ENCODE measurements around the gene EPHA2.

Gene EPHA2

DNA sequence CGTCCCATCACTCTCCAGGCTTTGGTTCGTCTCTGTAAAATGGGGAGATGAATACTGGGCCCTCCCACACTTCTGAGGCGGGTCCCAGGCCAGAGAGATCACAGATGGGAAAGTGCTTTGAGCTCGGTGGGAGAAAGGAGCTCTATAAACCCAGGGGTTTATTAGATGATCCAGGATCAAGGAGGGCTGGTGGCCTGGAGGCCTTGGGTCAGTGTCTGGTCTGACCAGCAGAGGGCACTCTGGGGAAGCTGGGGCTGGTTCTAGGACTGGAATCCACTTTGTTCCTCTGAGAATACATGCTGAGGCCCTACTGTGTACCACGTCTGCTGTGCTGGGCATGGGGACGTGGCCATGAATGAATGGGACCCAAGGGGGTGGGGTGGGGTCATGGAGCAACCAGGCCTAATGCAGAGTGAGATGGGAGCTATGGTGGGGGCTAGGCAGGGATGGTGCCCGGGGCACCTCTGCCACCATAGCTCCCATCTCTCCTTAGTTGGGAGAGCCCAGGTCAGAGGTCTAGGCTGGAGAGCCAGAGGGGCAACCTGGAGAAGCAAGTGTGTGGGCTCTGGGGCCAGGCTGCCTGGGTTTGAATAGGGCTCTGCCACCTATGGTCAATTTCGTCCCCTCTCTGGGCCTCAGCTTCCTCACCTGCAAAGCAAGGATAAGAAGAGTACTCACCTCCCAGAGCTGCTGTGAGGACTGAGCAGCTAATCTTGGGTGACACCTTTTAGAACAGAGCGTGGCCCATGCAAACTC, 73.4 kb downstream of the EPHA2 start:
- Histone ChIP-seq H3K36me3 (ENCODE audit: insufficient read depth, low read length) (no peaks in the 10 kb centered on the region), H3K4me2 (ENCODE audit: insufficient read depth, low read length) (no peak overlapping the region), H3K79me2 (ENCODE audit: insufficient read depth, low read length) (no peaks in the 10 kb centered on the region), H3K4me3 (ENCODE audit: low read depth in 1 of 2, low read length in 2 of 2) (no peak overlapping the region), H2AFZ (ENCODE audit: low read depth, low read length) (no peak overlapping the region), H3K4me1 (ENCODE audit: insufficient read depth, low read length) (peaks cover 6% of the 10 kb centered on the region), H3K27me3 (ENCODE audit: insufficient read depth, low read length, poor library complexity) (no peaks in the 10 kb centered on the region), H3K9ac (ENCODE audit: low read depth, low read length) (no peak overlapping the region), H4K20me1 (ENCODE audit: insufficient read depth, low read length) (0 out of 2 replicates have a peak, but pooled peaks cover 5% of the 10 kb centered on the region), H3K27ac (ENCODE audit: low read length) (no peak overlapping the region), H3K9me3 (ENCODE audit: insufficient read depth, low read length, severe bottlenecking) (no peaks in the 10 kb centered on the region)
- DNase-seq, result peak; percentile 69
- peak; percentile 68 for ATAC-seq (ENCODE audit: insufficient read depth, low read depth)
- TF ChIP-seq, protein P1, sequence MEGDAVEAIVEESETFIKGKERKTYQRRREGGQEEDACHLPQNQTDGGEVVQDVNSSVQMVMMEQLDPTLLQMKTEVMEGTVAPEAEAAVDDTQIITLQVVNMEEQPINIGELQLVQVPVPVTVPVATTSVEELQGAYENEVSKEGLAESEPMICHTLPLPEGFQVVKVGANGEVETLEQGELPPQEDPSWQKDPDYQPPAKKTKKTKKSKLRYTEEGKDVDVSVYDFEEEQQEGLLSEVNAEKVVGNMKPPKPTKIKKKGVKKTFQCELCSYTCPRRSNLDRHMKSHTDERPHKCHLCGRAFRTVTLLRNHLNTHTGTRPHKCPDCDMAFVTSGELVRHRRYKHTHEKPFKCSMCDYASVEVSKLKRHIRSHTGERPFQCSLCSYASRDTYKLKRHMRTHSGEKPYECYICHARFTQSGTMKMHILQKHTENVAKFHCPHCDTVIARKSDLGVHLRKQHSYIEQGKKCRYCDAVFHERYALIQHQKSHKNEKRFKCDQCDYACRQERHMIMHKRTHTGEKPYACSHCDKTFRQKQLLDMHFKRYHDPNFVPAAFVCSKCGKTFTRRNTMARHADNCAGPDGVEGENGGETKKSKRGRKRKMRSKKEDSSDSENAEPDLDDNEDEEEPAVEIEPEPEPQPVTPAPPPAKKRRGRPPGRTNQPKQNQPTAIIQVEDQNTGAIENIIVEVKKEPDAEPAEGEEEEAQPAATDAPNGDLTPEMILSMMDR (IDR thresholded peaks at IDR 0.05; ENCODE audit: borderline replicate concordance, extremely low read depth, low read length, poor library complexity, severe bottlenecking), result peak; percentile 85
- TF ChIP-seq EZH2 (IDR thresholded peaks at IDR 0.05; ENCODE audit: borderline replicate concordance, low read depth, low read length, severe bottlenecking), result no peak

DNA sequence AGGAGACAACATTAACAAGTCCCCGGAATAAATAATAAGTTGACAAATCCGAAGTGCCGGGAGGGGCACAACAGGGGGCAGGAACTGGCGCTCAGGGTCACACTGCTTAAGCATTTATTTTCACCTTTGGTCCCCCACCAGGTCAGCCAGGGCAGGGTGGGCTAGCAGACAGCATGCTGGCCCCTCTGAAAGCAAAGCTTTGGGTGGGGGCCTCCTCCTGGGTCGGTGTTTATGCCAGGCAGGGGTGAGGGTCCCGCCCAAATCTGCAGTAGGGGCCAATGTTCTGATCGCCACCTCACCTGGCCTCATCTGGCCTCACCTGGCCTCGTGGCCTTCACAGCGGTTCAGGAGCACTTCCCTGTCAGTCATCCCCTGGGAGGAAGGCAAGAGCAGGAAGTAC, 74.2 kb downstream of the EPHA2 start:
- Histone ChIP-seq H3K9ac (ENCODE audit: low read depth, low read length) (no peak overlapping the region), H3K27me3 (ENCODE audit: insufficient read depth, low read length, poor library complexity) (no peaks in the 10 kb centered on the region), H3K27ac (ENCODE audit: low read length) (no peak overlapping the region), H4K20me1 (ENCODE audit: insufficient read depth, low read length) (0 out of 2 replicates have a peak, but pooled peaks cover 5% of the 10 kb centered on the region), H3K79me2 (ENCODE audit: insufficient read depth, low read length) (no peaks in the 10 kb centered on the region), H2AFZ (ENCODE audit: low read depth, low read length) (no peak overlapping the region), H3K4me1 (ENCODE audit: insufficient read depth, low read length) (peaks cover 6% of the 10 kb centered on the region), H3K4me2 (ENCODE audit: insufficient read depth, low read length) (no peak overlapping the region), H3K36me3 (ENCODE audit: insufficient read depth, low read length) (no peaks in the 10 kb centered on the region), H3K4me3 (ENCODE audit: low read depth in 1 of 2, low read length in 2 of 2) (no peak overlapping the region), H3K9me3 (ENCODE audit: insufficient read depth, low read length, severe bottlenecking) (no peaks in the 10 kb centered on the region)
- TF ChIP-seq, protein P1 (IDR thresholded peaks at IDR 0.05; ENCODE audit: borderline replicate concordance, extremely low read depth, low read length, poor library complexity, severe bottlenecking), result no peak
- DNase-seq (no peak), ATAC-seq (ENCODE audit: insufficient read depth, low read depth) (no peak)

DNA sequence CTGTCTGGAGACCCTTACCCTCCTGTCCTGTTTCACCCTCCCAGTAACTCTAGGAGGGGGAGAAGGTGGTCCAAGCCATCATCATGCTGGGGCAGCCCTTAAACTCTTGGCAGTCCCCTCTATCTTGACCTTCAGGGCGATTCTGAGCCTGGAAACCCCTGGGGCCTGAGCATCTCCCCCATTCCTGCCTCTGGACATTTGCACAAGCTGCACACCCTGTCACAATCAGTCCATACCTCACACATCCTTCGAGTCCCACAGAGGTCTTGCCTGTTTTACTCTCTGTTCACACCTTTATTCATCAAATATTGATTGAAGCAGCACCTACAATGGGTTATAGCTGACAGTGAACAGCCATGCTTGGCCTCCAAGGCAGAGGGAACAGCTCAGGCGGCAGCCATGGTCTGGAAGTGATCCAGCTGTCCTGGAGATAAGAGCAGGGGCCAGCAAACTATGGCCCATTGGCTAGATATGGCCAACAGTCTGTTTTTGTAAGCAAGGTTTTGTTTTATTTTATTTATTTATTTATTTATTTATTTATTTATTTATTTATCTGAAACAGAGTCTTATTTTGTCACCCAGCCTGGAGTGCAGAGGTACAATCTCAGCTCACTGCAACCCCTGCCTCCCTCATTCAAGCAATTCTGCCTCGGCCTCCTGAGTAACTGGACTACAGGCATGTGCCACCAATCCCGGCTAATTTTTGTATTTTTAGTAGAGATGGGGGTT, 75.3 kb downstream of the EPHA2 start:
- TF ChIP-seq, protein P1 (IDR thresholded peaks at IDR 0.05; ENCODE audit: borderline replicate concordance, extremely low read depth, low read length, poor library complexity, severe bottlenecking), result no peak
- no peak for TF ChIP-seq EZH2 (IDR thresholded peaks at IDR 0.05; ENCODE audit: borderline replicate concordance, low read depth, low read length, severe bottlenecking)
- H3K27ac ChIP-seq (ENCODE audit: low read length), result no peak overlapping the region
- no peak for DNase-seq
- no peak overlapping the region for H3K4me2 ChIP-seq (ENCODE audit: insufficient read depth, low read length)
- no peaks in the 10 kb centered on the region for H3K27me3 ChIP-seq (ENCODE audit: insufficient read depth, low read length, poor library complexity)
- no peaks in the 10 kb centered on the region for H3K36me3 ChIP-seq (ENCODE audit: insufficient read depth, low read length)
- no peak overlapping the region for H3K4me3 ChIP-seq (ENCODE audit: low read depth in 1 of 2, low read length in 2 of 2)
- ATAC-seq (ENCODE audit: insufficient read depth, low read depth), result no peak
- no peak overlapping the region for H2AFZ ChIP-seq (ENCODE audit: low read depth, low read length)
- H3K9me3 ChIP-seq (ENCODE audit: insufficient read depth, low read length, severe bottlenecking), result no peaks in the 10 kb centered on the region
- H3K4me1 ChIP-seq (ENCODE audit: insufficient read depth, low read length), result peaks cover 6% of the 10 kb centered on the region
- no peaks in the 10 kb centered on the region for H3K79me2 ChIP-seq (ENCODE audit: insufficient read depth, low read length)
- H3K9ac ChIP-seq (ENCODE audit: low read depth, low read length), result no peak overlapping the region
- 0 out of 2 replicates have a peak, but pooled peaks cover 5% of the 10 kb centered on the region for H4K20me1 ChIP-seq (ENCODE audit: insufficient read depth, low read length)

All from DND-41 (cell line).